ENCODE results near the gene CCL16.

The CCL16 gene

GRCh38 chr17:35934760-35935159 is 46.5 kb downstream of the CCL16 start:
- in situ Hi-C loops (cut with MboI; ENCODE audit: low sequenced_read_pairs, unreplicated experiment) = no loop called here
- TF ChIP-seq, protein P1, sequence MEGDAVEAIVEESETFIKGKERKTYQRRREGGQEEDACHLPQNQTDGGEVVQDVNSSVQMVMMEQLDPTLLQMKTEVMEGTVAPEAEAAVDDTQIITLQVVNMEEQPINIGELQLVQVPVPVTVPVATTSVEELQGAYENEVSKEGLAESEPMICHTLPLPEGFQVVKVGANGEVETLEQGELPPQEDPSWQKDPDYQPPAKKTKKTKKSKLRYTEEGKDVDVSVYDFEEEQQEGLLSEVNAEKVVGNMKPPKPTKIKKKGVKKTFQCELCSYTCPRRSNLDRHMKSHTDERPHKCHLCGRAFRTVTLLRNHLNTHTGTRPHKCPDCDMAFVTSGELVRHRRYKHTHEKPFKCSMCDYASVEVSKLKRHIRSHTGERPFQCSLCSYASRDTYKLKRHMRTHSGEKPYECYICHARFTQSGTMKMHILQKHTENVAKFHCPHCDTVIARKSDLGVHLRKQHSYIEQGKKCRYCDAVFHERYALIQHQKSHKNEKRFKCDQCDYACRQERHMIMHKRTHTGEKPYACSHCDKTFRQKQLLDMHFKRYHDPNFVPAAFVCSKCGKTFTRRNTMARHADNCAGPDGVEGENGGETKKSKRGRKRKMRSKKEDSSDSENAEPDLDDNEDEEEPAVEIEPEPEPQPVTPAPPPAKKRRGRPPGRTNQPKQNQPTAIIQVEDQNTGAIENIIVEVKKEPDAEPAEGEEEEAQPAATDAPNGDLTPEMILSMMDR (IDR thresholded peaks at IDR 0.05; ENCODE audit: borderline replicate concordance, control extremely low read depth, extremely low read depth, insufficient read depth, missing control alignments) = no peak
- DNase-seq (ENCODE audit: low spot score) = no peak

GRCh38 chr17:35932586-35932985 is 48.7 kb downstream of the CCL16 start:
- TF ChIP-seq, protein P1 (IDR thresholded peaks at IDR 0.05; ENCODE audit: borderline replicate concordance, control extremely low read depth, extremely low read depth, insufficient read depth, missing control alignments) = no peak
- in situ Hi-C loops (cut with MboI; ENCODE audit: low sequenced_read_pairs, unreplicated experiment) = no loop called here
- no peak for DNase-seq (ENCODE audit: low spot score)

DNA sequence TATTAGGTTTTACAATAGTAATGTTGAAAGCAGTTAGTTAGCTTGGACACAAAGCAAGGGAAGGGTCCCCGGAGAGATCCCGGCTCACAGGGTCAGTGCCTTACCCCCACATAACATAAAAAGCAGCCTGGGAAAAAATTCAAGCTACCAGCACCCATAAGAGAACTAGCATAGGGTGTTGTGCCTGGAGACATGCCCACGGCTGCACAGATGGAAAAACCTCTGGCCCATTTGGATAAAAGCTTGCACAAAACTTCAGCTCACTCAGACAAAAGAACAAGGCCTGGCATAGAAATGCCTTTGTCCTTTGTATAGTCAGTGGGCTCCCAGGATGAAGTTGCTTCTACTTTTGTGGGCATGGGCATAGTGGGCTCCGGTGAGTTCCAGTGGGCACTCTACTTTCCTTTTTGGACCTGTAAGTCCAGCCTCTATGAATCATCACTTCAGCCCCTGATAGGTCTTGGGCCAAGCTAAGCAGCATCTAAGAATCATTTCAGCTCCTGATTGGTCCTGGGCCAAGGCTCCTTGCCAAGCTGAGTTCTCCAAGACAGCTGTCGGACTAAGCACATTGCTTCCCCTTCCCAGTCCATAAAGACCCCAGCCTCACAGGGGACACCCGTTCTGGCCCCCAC is 49.4 kb downstream of the CCL16 start:
- TF ChIP-seq, protein P1 (IDR thresholded peaks at IDR 0.05; ENCODE audit: borderline replicate concordance, control extremely low read depth, extremely low read depth, insufficient read depth, missing control alignments) = no peak
- in situ Hi-C loops (cut with MboI; ENCODE audit: low sequenced_read_pairs, unreplicated experiment) = no loop called here
- DNase-seq (ENCODE audit: low spot score) = no peak

DNA sequence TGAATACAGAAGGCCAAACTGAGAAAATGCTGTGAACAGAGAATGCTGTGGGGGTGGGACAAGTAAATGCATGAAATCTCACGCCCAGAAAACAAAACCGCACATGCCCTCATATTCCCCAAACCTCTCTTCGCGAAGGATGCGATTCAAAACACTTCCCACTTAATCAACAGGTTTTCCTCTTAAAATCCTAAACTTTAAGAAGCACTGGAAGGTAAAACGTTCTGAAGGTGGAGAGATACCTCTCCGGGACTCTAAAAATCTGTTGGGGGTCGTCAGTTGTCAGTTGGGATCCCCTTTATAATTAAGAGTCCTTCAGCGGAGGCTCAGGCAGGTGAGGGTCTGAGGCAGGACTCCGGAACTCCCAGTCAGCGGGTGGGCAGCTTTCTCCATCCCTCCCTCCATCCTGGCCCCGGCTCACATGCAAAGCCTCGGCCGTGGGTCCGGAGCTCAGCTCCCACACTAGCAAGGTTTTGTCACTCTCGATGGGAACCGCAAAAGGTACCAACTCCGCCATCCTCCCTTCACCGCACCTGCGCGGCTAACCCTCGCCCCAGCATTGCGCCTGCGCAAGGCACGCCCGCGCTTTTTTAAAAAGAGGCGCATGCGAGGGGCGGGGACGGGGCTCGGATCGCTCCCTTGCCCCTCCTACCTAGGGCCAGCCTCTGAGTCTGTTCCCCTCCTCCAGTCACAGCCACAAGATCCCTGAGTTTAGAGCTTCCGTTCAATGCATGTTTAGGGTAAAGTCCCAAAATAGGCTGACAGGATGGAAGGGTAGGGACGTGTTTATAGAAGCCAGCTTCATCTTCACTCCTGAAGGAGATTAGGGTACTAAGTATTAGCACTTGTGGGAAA is 50.9 kb downstream of the CCL16 start, which contains the start of gene RDM1:
Gene RDM1, minus strand, starts transcription at position 563 of the 855 bp plus-strand sequence. Its CDS starts 46 bp downstream, at position 517.
- in situ Hi-C loops (cut with MboI; ENCODE audit: low sequenced_read_pairs, unreplicated experiment) = no loop called here
- DNase-seq (ENCODE audit: low spot score) = peak; percentile 93
- TF ChIP-seq, protein P1 (IDR thresholded peaks at IDR 0.05; ENCODE audit: borderline replicate concordance, control extremely low read depth, extremely low read depth, insufficient read depth, missing control alignments) = no peak

- in situ Hi-C loops (cut with MboI; ENCODE audit: low sequenced_read_pairs, unreplicated experiment) = no loop called here
Observed at GRCh38 chr17:35927714-35928113, 53.6 kb downstream of the CCL16 start.

More at GRCh38 chr17:35927714-35928113, 53.6 kb downstream of the CCL16 start:
- no peak for DNase-seq (ENCODE audit: low spot score)
- TF ChIP-seq, protein P1 (IDR thresholded peaks at IDR 0.05; ENCODE audit: borderline replicate concordance, control extremely low read depth, extremely low read depth, insufficient read depth, missing control alignments) = no peak

Data from GM13976 (cell line).